HG02938 (cell line): ENCODE measurements around the gene CD34.
"Not testable (repeated sequence)": the region's sequence is repeated elsewhere in the genome, so short reads cannot be mapped to it uniquely, and the experiment has no call there.

Experiments
- ATAC-seq: cut with Tn5 transposase; IDR thresholded peaks from one replicate; pipeline ENCODE4 v1.9.1; 2021; ENCODE audit warnings: mild to moderate bottlenecking, moderate library complexity; ENCODE audit not compliant: unreplicated experiment

Gene CD34

GRCh38 chr1:207933205-207933800 lies 22.4 kb upstream of the CD34 start:
- ATAC-seq: no peak

DNA sequence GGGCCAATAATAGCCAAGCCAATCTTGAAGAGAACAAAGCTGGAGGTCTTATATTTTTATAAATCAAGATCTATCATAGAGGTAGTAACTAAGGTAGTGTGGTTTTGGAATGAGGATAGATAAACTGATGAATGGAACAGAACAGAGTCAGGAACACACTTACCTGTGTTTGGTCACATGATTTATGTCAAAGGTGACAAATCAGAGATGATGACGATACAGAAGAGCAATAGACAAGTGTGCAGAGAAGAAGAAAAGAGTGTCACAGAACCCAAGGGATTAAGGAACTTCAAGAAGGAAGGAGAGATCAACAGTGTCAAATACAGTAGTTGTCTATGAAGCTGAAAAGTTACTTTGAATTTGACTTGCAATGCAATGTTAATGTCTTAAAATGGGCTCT lies 16.1 kb upstream of the CD34 start:
- no peak for ATAC-seq

DNA sequence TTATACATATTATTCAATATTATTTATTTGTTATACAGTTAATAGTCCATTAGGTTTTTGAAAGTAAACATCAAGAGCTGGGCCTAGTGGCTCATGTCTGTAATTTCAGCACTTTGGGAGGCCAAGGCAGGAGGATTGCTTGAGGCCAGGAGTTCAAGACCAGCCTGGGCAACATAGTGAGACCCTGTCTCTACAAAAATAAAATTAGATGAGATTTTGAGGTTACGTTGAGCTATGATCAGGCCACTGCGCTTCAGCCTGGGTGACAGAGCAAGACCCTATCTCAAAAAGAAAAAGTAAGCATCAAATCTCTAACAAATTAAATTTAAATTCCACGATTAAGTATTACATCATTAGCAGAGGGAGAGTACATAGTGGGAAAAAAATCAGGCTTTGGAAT lies 15.0 kb upstream of the CD34 start:
- ATAC-seq: not testable (repeated sequence)

GRCh38 chr1:207925210-207925609 lies 14.3 kb upstream of the CD34 start:
- ATAC-seq: no peak

- ATAC-seq: no peak
These were observed 12.6 kb upstream of the CD34 start for GRCh38 chr1:207923561-207923960.

GRCh38 chr1:207923121-207923520 lies 12.2 kb upstream of the CD34 start:
- ATAC-seq: no peak

DNA sequence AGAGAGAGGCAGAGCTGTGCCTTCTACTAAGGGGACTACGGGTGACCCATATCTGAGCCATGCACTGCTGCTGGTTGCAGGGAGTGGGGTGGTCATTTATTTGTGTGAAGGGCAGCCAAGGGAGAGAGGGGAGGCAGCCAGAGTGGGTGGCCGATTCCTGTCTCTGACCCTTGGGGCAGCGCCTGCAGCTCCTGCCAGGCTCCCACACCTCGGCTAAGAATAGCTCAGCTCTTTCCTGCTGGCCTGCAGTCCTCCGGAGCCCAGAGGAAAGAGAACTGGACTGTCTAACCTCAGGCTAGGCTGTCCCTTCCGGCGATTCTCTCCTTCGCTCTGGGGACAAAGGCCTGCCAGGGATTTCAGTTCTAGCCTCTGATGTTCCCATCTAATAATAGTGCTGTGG lies 11.6 kb upstream of the CD34 start:
- no peak for ATAC-seq

- no peak for ATAC-seq
These were observed 10.4 kb upstream of the CD34 start for GRCh38 chr1:207921321-207921720.

DNA sequence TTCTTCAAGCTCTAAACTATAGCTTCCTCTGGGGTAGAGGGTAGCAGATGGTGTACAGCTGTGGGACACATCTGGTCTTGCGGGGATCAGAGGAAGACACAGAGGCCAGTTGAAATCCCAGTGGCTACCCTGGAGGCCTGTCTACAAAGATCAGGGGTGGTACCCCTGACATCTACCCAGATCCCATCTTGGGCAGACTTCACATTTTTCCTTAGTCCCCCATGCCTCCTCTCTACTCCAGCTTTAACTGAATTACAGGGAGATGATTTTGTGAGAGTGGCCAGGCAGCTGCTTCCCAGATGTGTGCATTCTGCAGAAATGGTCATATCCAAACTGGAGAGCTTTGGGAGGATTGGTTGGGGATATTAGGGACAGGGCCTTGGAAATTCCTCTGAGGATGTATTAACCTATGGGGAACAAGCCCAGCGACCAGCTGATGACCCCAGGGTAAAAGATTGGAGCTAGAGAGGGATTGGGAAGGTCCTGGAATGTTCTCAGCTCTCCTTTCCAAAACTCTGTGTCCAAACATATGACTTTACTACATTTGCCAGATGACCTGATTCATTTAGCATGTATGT lies 9.6 kb upstream of the CD34 start:
- no peak for ATAC-seq

GRCh38 chr1:207919523-207920170 lies 8.7 kb upstream of the CD34 start:
- ATAC-seq: no peak

GRCh38 chr1:207918581-207918980 lies 7.7 kb upstream of the CD34 start:
- no peak for ATAC-seq

DNA sequence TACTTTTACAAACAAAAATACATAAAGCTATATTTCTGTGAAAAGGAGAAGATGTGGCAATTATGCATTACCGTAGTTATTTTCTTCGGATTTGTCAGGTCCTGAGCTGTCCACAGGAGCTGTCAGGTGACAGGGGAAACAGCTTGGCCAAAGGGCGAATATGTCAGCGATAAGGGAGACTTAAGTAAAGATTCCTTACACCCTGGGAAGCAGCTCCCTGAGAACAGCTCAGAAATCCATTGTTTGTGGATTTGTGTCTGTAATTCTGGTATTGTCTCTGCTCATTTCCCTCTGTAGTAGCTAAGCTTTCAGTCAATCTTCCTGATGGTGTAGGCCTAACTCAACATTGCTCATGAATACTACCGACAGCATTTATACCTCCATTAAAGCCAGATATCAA lies 7.1 kb upstream of the CD34 start:
- ATAC-seq: no peak

DNA sequence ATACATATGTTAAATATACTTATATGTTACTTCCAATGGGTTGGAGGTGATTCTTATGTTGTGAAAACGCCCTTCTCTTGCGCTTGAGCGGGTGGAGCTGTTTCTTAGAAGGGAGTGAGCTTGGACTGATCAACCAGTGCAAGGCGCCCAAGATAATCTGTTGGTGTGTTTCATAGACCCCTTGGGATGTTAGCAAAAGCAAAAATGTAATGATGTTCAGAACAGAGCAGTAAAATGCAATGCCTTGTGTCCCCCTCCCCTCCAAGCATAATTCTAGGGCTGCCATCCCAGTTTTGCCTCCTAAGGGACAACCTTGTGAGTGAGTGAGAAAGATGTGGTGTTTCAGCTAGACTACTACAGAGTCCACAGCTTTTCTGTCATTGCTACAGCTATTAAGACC lies 6.2 kb upstream of the CD34 start:
- no peak for ATAC-seq

DNA sequence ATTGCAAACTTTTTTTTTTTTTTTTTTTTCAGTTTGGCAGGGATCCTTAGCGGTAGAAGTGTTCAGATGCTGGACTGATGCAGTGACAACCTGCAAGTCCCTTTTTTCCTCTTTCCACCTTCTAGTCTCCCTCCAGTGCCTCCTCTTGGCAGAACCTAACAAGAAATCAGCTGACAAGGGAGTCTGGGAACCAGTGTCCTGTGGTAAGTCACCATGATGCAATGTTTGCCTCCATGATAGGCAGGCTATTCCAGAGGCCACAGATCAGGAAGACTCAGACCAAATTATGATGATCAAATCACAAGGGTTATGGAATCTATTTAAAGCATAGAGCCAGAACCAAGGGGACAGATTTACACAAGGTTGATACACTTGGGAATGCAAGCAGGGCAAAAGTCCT lies 3.0 kb upstream of the CD34 start:
- ATAC-seq: no peak

GRCh38 chr1:207911856-207912760 lies 1.2 kb upstream of the CD34 start:
- ATAC-seq: no peak

DNA sequence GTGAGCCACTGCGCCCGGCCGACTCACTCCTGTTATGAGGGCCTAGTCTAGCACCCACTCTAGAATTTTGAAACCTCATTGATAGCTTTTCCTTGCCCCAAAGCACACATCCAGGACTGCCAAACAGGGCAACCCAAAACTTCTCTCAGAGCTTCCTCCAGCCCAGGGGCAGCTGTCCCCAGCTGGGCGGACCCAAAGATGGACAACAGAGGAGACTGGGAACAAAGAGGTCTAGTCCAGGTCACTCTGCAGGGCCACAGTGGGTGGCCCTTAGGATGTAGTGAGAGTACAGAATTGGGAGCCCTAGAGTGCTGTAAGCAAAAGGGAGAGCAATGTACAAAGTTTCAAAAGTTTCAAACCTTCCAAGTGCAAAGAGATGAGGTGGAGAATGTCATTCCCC lies 1.2 kb downstream of the CD34 start:
- no peak for ATAC-seq

DNA sequence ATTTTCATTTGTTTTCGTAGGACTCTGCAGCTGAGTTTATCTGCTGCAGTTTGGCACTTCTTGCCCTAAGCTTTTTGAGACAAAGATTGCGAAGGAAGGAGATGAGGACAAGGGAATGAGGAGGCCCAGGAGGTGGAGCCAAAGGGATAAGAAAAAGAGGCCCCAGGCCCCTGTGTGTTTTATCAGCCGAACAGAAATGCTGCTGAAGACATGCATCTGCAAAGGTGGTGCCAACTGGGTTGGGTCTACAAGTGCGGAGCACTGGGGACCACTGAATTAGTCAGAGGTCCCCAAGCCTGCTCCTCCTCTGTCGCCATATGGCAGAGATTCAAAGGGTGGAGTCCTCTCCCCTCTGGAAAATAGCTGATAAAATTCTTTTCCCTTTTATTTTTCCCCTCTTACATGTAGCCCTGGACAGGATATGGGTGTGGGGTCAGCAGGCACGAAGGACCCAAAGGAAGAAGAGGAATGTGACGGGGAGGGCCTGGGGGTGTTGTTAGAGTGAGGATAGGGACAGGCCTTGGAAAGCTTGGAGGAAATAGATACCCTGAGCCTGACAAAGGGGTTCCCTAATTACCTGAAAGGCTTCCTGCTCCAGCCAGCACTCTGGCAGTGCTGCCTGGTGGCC lies 2.7 kb downstream of the CD34 start:
- ATAC-seq: no peak

- ATAC-seq: no peak
These were observed 6.5 kb downstream of the CD34 start for GRCh38 chr1:207904391-207904790.

DNA sequence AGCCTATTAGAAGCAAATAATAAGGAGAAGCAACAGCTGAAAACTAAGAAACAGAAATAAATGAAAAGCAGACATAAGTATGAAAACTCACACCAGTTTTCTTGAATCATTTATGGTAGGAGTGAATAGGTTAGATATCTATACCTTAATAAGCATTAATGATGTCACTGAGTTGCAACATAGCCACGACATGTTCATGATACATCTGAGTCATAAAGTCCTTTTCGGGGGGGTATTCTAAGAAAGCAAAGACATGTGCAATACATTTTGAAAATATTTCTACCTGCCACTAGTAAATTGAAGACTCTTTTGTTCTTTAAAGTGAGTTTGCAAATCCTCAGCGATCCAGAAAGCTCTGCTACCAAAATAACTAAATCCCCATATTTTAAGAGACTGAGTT lies 7.2 kb downstream of the CD34 start:
- no peak for ATAC-seq

- no peak for ATAC-seq
These were observed 7.9 kb downstream of the CD34 start for GRCh38 chr1:207903053-207903452.

DNA sequence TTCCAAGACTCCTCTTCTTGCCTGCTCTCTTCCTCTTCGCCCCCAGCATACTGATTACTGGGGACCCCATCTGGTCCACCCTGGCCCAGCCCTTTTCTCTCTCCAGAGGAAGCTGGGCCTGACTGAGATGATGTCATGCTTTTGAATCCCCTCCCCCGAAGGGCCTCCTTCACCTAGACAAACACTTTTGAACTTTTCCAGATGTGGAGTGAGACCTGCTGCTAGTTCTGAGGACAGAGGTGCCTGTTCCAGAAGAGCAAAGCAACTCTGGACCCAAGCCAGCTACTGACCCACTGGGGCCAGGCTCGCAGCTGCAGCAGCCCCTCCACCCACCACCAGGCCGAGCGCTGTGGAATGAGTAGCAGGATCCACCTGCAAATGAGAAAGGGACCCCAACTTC lies 8.4 kb downstream of the CD34 start:
- no peak for ATAC-seq
